HL-60 (cell line): ENCODE data around the gene ARSA.

Experiments used
- DNase-seq, 2 experiments: peaks; one replicate each; pipeline ENCODE4 v3.0.0-alpha.2; 2010 to 2020; ENCODE audit warnings: low read depth in 1 of 2, low spot score in 1 of 2
- H3K27ac ChIP-seq: fragments of 250-450 bp; sonication (Bioruptor Pico); replicated peaks from 2 replicates; pipeline ENCODE4 v1.5.1; 2020; ENCODE audit warnings: mild to moderate bottlenecking, moderate library complexity
- H3K27me3 ChIP-seq: fragments of 250-450 bp; sonication (Bioruptor Pico); 2 replicates; pipeline ENCODE4 v1.5.1; 2021; ENCODE audit warnings: mild to moderate bottlenecking, moderate library complexity; ENCODE audit not compliant: insufficient read depth, poor library complexity, severe bottlenecking
- H3K4me3 ChIP-seq: replicated peaks from 2 replicates; pipeline ENCODE4 v1.5.1; 2011; ENCODE audit warnings: mild to moderate bottlenecking, control low read depth, low read length; ENCODE audit not compliant: insufficient read depth
- CTCF ChIP-seq: IDR thresholded peaks from one replicate; pipeline ENCODE4 v1.5.1; 2011; ENCODE audit warnings: low read length, control low read depth, inconsistent platforms; ENCODE audit not compliant: insufficient read depth
- GABPA ChIP-seq: IDR thresholded peaks from 2 replicates; pipeline ENCODE4 v1.6.1; 2012; ENCODE audit warnings: low read depth
- POLR2AphosphoS5 ChIP-seq: IDR thresholded peaks from 2 replicates; pipeline ENCODE4 v1.6.1; 2012; ENCODE audit warnings: low read depth
- REST ChIP-seq: IDR thresholded peaks from 2 replicates; pipeline ENCODE4 v1.6.1; 2012; ENCODE audit warnings: low read depth; ENCODE audit not compliant: insufficient replicate concordance
- SPI1 ChIP-seq: IDR thresholded peaks from 2 replicates; pipeline ENCODE4 v1.6.1; 2012; ENCODE audit warnings: low read depth, mild to moderate bottlenecking, borderline replicate concordance

The ARSA gene

GRCh38 chr22:50606946-50607658 lies 20.9 kb downstream of the ARSA start:
- TF ChIP-seq SPI1, result no peak
- no peak for TF ChIP-seq REST
- TF ChIP-seq CTCF, result no peak
- TF ChIP-seq GABPA, result no peak
- TF ChIP-seq POLR2AphosphoS5, result no peak
- Histone ChIP-seq H3K27me3 (peaks cover 41% of the 10 kb centered on the region), H3K4me3 (no peak overlapping the region), H3K27ac (no peak overlapping the region)
- no peak for DNase-seq

GRCh38 chr22:50606165-50606945 lies 21.6 kb downstream of the ARSA start:
- Histone ChIP-seq H3K4me3 (no peak overlapping the region), H3K27me3 (peaks cover 41% of the 10 kb centered on the region), H3K27ac (no peak overlapping the region)
- TF ChIP-seq CTCF, result no peak
- TF ChIP-seq SPI1, result no peak
- no peak for TF ChIP-seq GABPA
- no peak for TF ChIP-seq REST
- no peak for TF ChIP-seq POLR2AphosphoS5
- no peak for DNase-seq

GRCh38 chr22:50605613-50606074 lies 22.3 kb downstream of the ARSA start:
- TF ChIP-seq POLR2AphosphoS5, result no peak
- TF ChIP-seq REST, result no peak
- H3K27me3 ChIP-seq, result peaks cover 41% of the 10 kb centered on the region
- DNase-seq, result no peak

More at GRCh38 chr22:50605613-50606074, 22.3 kb downstream of the ARSA start:
- no peak overlapping the region for H3K4me3 ChIP-seq
- no peak overlapping the region for H3K27ac ChIP-seq
